HCT116 (cell line): ENCODE data around the gene AKT1. TPM values are rescaled to one million over a fixed set of nuclear protein-coding genes. Genes with fewer than 3 reads are reported as not detected.

Experiments used
- ATAC-seq: fragments of 200-7000 bp; cut with Tn5 transposase; 2 replicates; pipeline ENCODE4 v1.9.1; 2020; ENCODE audit warnings: mild to moderate bottlenecking, moderate library complexity
- BruUV-seq: library from RNA; stranded (reverse); fragments of 400-500 nt; replicated peaks from 2 replicates; lab custom pipeline; 2021; lab: Mats Ljungman, UMichigan
- CTCF ChIA-PET: fragments of 300-600 bp; sonication (Branson Sonifier 250); formaldehyde crosslinking; loops from one replicate; lab custom pipeline; 2021; ENCODE audit warnings: antibody characterized with exemption; lab: Charles Lee
- POLR2A ChIA-PET: fragments of 300-600, 350-600 bp; sonication (Branson Sonifier 250); formaldehyde crosslinking; loops from one replicate; lab custom pipeline; 2021; ENCODE audit warnings: antibody characterized with exemption; lab: Charles Lee
- RAD21 ChIA-PET, 2 experiments: fragments of 300-600 bp; sonication (Branson Sonifier 250); formaldehyde crosslinking; loops; one replicate each; lab custom pipeline; 2023; ENCODE audit warnings: low total read pairs in 2 of 2; ENCODE audit not compliant: uncharacterized antibody in 2 of 2, unreplicated experiment in 2 of 2, low non-redundant PET in 1 of 2; lab: Charles Lee
- DNase-seq: peaks from one replicate; pipeline ENCODE4 v3.0.0-alpha.2; 2010; ENCODE audit warnings: low read depth, low spot score
- H2AFZ ChIP-seq: fragments of 200-600 bp; shearing (Covaris generic), sonication (generic); 2 replicates; pipeline ENCODE4 v1.6.1; 2017; ENCODE audit warnings: low read depth, mixed run types, mixed read lengths, antibody characterized with exemption, low read length; ENCODE audit not compliant: poor library complexity, severe bottlenecking
- H3K27ac ChIP-seq: 2 replicates; pipeline ENCODE4 v1.5.1; 2012; ENCODE audit warnings: low read depth, low read length
- H3K27me3 ChIP-seq: fragments of 200-600 bp; sonication (generic); 2 replicates; pipeline ENCODE4 v1.6.1; 2016; ENCODE audit warnings: mixed run types, low read length, mixed read lengths; ENCODE audit not compliant: insufficient read depth
- H3K36me3 ChIP-seq, 2 experiments: fragments of 200-500 bp in 1 of 2; fragments of 200-600 bp in 1 of 2; sonication (Bioruptor generic) in 1 of 2; sonication (generic) in 1 of 2; 2 replicates each; pipeline versions ENCODE4 v1.5.1 to v1.6.1; 2014 to 2016; ENCODE audit warnings: low read length in 2 of 2, inconsistent platforms in 1 of 2, mixed read lengths in 1 of 2, mixed run types in 1 of 2; ENCODE audit not compliant: insufficient read depth in 2 of 2, control insufficient read depth in 1 of 2
- H3K4me1 ChIP-seq, 2 experiments: fragments of 200-600 bp in 1 of 2; sonication (generic) in 1 of 2; 2 replicates each; pipeline versions ENCODE4 v1.5.1 to v1.6.1; 2012 to 2017; ENCODE audit warnings: low read length in 2 of 2, inconsistent platforms in 1 of 2, mild to moderate bottlenecking in 1 of 2, mixed read lengths in 1 of 2, mixed run types in 1 of 2, moderate library complexity in 1 of 2; ENCODE audit not compliant: insufficient read depth in 2 of 2, control insufficient read depth in 1 of 2
- H3K4me2 ChIP-seq: fragments of 200-600 bp; sonication (generic); 2 replicates; pipeline ENCODE4 v1.6.1; 2017; ENCODE audit warnings: mixed run types, low read length, mixed read lengths
- H3K4me3 ChIP-seq, 2 experiments: fragments of 200-600 bp in 1 of 2; sonication (generic) in 1 of 2; replicated peaks in 1 of 2; 2 replicates each; pipeline ENCODE4 v1.5.1; 2011 to 2016; ENCODE audit warnings: low read length in 2 of 2, control low read depth in 1 of 2, low read depth in 1 of 2, mild to moderate bottlenecking in 1 of 2, mixed read lengths in 1 of 2, mixed run types in 1 of 2
- H3K79me2 ChIP-seq: fragments of 200-600 bp; sonication (generic); 2 replicates; pipeline ENCODE4 v1.6.1; 2017; ENCODE audit warnings: mild to moderate bottlenecking, mixed run types, low read length, moderate library complexity, mixed read lengths; ENCODE audit not compliant: insufficient read depth
- H3K9ac ChIP-seq: fragments of 200-600 bp; sonication (generic); 2 replicates; pipeline ENCODE4 v1.6.1; 2016; ENCODE audit warnings: low read length, mixed read lengths
- H3K9me2 ChIP-seq: fragments of 200-600 bp; sonication (generic), shearing (Covaris generic); 2 replicates; pipeline ENCODE4 v1.6.1; 2017; ENCODE audit warnings: mixed run types, mild to moderate bottlenecking, moderate library complexity; ENCODE audit not compliant: insufficient read depth
- H3K9me3 ChIP-seq, 2 experiments: fragments of 200-500 bp in 1 of 2; fragments of 200-600 bp in 1 of 2; sonication (Bioruptor generic) in 1 of 2; sonication (generic) in 1 of 2; 2 replicates each; pipeline ENCODE4 v1.6.1; 2014 to 2017; ENCODE audit warnings: low read length in 2 of 2, mixed read lengths in 2 of 2, inconsistent platforms in 1 of 2, low read depth in 1 of 2, mild to moderate bottlenecking in 1 of 2, mixed run types in 1 of 2, moderate library complexity in 1 of 2; ENCODE audit not compliant: control insufficient read depth in 1 of 2, insufficient read depth in 1 of 2
- H4K20me1 ChIP-seq: fragments of 200-600 bp; sonication (generic), shearing (Covaris generic); 2 replicates; pipeline ENCODE4 v1.6.1; 2017; ENCODE audit warnings: mixed run types, mild to moderate bottlenecking, moderate library complexity; ENCODE audit not compliant: insufficient read depth
- CBX3 ChIP-seq: IDR thresholded peaks from 2 replicates; pipeline ENCODE4 v1.6.1; 2012; ENCODE audit warnings: low read depth
- CEBPB ChIP-seq: IDR thresholded peaks from 2 replicates; pipeline ENCODE4 v1.6.1; 2012; ENCODE audit warnings: low read depth
- EGR1 ChIP-seq: IDR thresholded peaks from 2 replicates; pipeline ENCODE4 v1.6.1; 2012; ENCODE audit warnings: low read depth
- ELF1 ChIP-seq: IDR thresholded peaks from 2 replicates; pipeline ENCODE4 v1.6.1; 2012; ENCODE audit warnings: low read depth, borderline replicate concordance
- EZH2 ChIP-seq: fragments of 200-600 bp; sonication (generic); IDR thresholded peaks from 2 replicates; pipeline ENCODE4 v1.6.1; 2017; ENCODE audit warnings: antibody characterized with exemption, mixed run types
- EZH2phosphoT487 ChIP-seq: fragments of 200-600 bp; IDR thresholded peaks from 2 replicates; pipeline ENCODE4 v1.6.1; 2018; ENCODE audit warnings: antibody characterized with exemption, borderline replicate concordance
- MAX ChIP-seq: IDR thresholded peaks from 2 replicates; pipeline ENCODE4 v1.6.1; 2012
- POLR2A ChIP-seq: IDR thresholded peaks from 2 replicates; pipeline ENCODE4 v1.7.0; 2011; ENCODE audit warnings: borderline replicate concordance; ENCODE audit not compliant: insufficient read depth, insufficient read length; ENCODE audit errors: extremely low read depth
- POLR2AphosphoS5 ChIP-seq: IDR thresholded peaks from 2 replicates; pipeline ENCODE4 v1.6.1; 2011; ENCODE audit warnings: mild to moderate bottlenecking, low read depth, low read length, moderate library complexity
- SIN3A ChIP-seq: IDR thresholded peaks from 2 replicates; pipeline ENCODE4 v1.6.1; 2012; ENCODE audit warnings: low read depth
- SP1 ChIP-seq: IDR thresholded peaks from 2 replicates; pipeline ENCODE4 v1.6.1; 2012; ENCODE audit warnings: low read depth
- TCF7L2 ChIP-seq: IDR thresholded peaks from 2 replicates; pipeline ENCODE4 v1.7.0; 2011; ENCODE audit warnings: borderline replicate concordance, inconsistent platforms; ENCODE audit not compliant: insufficient read depth, insufficient read length; ENCODE audit errors: extremely low read depth
- YY1 ChIP-seq: IDR thresholded peaks from 2 replicates; pipeline ENCODE4 v1.6.1; 2011; ENCODE audit warnings: low read length, low read depth, moderate library complexity, mild to moderate bottlenecking; ENCODE audit not compliant: insufficient replicate concordance; ENCODE audit errors: extremely low read depth
- ZNF274 ChIP-seq: fragments of 200-500 bp; sonication (Bioruptor generic); IDR thresholded peaks from 2 replicates; pipeline ENCODE4 v1.6.1; 2014; ENCODE audit warnings: mild to moderate bottlenecking, low read depth, low read length, inconsistent platforms
- intact Hi-C: fragments of 100-400 bp; cut with micrococcal nuclease; formaldehyde crosslinking; loops from 2 replicates; pipeline ENCODE4 v1.10.0; 2022
- total RNA-seq: library from RNA; stranded (reverse); gene quantifications from one replicate; pipeline ENCODE4 v1.2.1, GENCODE V29; 2021; ENCODE audit not compliant: unreplicated experiment
- TF ChIP-seq, protein P1 (sequence below): IDR thresholded peaks from 2 replicates; pipeline ENCODE4 v1.6.1; 2012
- TF ChIP-seq, protein P2 (sequence below), 3 experiments: fragments of 200-600 bp in 1 of 3; sonication (generic) in 1 of 3; IDR thresholded peaks in 2 of 3; conservative IDR thresholded peaks in 1 of 3; 2 replicates each; pipeline ENCODE4 v1.5.1; 2012 to 2017; ENCODE audit warnings: low read depth in 2 of 3, low read length in 2 of 3, antibody characterized with exemption in 1 of 3, borderline replicate concordance in 1 of 3, control low read depth in 1 of 3, mild to moderate bottlenecking in 1 of 3, mixed read lengths in 1 of 3, mixed run types in 1 of 3, moderate library complexity in 1 of 3; ENCODE audit not compliant: insufficient read depth in 1 of 3
- TF ChIP-seq, protein P3 (sequence below): IDR thresholded peaks from 2 replicates; pipeline ENCODE4 v1.6.1; 2011; ENCODE audit warnings: mild to moderate bottlenecking, low read length, moderate library complexity; ENCODE audit not compliant: insufficient replicate concordance; ENCODE audit errors: extremely low read depth

AKT1 gene
- total RNA-seq, 1 experiment from 2014 or later = 152 TPM

DNA sequence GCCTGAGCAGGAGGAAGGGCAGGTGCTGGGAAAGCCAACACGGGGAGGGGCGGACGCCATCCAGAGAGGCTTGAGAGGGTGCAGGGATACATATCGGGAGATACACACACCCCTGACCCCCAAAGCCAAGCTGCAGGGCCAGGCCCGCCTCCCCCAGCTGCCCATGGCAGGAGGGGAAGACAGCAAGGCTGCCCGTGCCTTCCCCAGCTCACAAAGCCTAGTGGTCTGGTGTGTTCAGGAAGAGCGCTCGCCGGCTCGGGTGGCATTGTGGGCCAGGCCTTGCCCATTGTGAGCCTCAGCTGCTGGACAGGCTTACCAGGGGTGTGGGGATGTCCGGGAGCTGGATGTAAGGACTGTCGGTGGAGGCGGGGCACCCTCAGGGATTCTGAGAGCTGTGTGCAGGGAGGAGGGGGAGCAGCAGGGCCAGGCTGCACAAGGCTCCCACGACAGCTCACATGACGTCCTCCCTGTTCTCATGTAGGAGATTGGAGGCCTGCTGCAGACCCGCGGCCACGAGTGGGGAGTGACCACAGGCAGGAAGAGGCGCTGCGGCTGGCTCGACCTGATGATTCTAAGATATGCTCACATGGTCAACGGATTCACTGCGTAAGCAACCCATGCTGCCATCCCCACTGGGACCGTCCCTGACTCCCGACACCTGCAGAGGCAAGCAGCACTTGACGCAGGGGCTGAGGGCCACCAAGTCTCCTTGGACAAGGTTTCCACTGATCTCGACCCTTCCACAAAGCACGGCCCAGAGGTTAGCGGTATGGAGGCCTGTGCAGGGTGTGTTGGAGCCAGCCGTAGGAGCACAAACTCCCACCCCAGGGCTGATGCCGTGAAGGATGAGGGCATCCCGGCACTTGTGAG lies 52.7 kb downstream of the AKT1 start (continued):
- TF ChIP-seq, protein P1, sequence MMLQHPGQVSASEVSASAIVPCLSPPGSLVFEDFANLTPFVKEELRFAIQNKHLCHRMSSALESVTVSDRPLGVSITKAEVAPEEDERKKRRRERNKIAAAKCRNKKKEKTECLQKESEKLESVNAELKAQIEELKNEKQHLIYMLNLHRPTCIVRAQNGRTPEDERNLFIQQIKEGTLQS = no peak
- TF ChIP-seq CBX3 (no peak), MAX (no peak)

DNA sequence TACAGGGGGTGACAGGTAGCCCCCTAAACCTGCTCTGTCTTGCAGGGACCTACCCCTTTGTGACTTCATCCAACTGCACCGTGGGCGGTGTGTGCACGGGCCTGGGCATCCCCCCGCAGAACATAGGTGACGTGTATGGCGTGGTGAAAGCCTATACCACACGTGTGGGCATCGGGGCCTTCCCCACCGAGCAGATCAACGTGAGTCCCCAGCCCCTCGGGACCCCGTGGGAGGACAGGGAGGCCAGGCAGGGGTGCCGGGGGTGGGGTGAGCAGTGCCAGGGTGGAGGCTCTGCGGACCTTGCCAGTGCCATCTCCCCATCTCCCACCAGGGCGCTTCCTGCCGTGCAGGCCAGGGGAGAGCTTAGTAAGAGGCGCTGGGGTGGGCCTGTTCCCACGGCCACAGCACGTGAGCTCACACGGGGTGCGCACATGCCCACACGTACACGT lies 53.7 kb downstream of the AKT1 start:
- no TSS peak for BruUV-seq
- POLR2A ChIA-PET = no interaction called here
- no peaks in the 10 kb centered on the region for H4K20me1 ChIP-seq
- RAD21 ChIA-PET = no interaction called here
- H2AFZ ChIP-seq = no peak overlapping the region
- H3K9me2 ChIP-seq = no peaks in the 10 kb centered on the region
- H3K9me3 ChIP-seq = no peaks in the 10 kb centered on the region
- ATAC-seq (no peak), DNase-seq (no peak)
- H3K4me3 ChIP-seq = no peak overlapping the region
- no peak overlapping the region for H3K9ac ChIP-seq
- no peak overlapping the region for H3K27ac ChIP-seq
- TF ChIP-seq ZNF274 (no peak), MAX (no peak), SP1 (no peak), EGR1 (no peak), YY1 (no peak), ELF1 (no peak), POLR2A (no peak), CEBPB (no peak), TCF7L2 (no peak), CBX3 (no peak), EZH2 (no peak), SIN3A (no peak), POLR2AphosphoS5 (no peak), EZH2phosphoT487 (no peak)
- TF ChIP-seq, protein P2, sequence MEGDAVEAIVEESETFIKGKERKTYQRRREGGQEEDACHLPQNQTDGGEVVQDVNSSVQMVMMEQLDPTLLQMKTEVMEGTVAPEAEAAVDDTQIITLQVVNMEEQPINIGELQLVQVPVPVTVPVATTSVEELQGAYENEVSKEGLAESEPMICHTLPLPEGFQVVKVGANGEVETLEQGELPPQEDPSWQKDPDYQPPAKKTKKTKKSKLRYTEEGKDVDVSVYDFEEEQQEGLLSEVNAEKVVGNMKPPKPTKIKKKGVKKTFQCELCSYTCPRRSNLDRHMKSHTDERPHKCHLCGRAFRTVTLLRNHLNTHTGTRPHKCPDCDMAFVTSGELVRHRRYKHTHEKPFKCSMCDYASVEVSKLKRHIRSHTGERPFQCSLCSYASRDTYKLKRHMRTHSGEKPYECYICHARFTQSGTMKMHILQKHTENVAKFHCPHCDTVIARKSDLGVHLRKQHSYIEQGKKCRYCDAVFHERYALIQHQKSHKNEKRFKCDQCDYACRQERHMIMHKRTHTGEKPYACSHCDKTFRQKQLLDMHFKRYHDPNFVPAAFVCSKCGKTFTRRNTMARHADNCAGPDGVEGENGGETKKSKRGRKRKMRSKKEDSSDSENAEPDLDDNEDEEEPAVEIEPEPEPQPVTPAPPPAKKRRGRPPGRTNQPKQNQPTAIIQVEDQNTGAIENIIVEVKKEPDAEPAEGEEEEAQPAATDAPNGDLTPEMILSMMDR (IDR thresholded peaks at IDR 0.05 in 2 of 3, conservative IDR thresholded peaks at IDR 0.05 in 1 of 3; ENCODE audit: borderline replicate concordance in 1 of 3, insufficient read depth in 1 of 3, low read depth in 2 of 3, low read length in 2 of 3) = no peak
- TF ChIP-seq, protein P1 = no peak
- TF ChIP-seq, protein P3, sequence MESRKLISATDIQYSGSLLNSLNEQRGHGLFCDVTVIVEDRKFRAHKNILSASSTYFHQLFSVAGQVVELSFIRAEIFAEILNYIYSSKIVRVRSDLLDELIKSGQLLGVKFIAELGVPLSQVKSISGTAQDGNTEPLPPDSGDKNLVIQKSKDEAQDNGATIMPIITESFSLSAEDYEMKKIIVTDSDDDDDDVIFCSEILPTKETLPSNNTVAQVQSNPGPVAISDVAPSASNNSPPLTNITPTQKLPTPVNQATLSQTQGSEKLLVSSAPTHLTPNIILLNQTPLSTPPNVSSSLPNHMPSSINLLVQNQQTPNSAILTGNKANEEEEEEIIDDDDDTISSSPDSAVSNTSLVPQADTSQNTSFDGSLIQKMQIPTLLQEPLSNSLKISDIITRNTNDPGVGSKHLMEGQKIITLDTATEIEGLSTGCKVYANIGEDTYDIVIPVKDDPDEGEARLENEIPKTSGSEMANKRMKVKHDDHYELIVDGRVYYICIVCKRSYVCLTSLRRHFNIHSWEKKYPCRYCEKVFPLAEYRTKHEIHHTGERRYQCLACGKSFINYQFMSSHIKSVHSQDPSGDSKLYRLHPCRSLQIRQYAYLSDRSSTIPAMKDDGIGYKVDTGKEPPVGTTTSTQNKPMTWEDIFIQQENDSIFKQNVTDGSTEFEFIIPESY = no peak
- no peak overlapping the region for H3K4me2 ChIP-seq
- H3K79me2 ChIP-seq = no peaks in the 10 kb centered on the region
- no peaks in the 10 kb centered on the region for H3K4me1 ChIP-seq
- H3K36me3 ChIP-seq = no peaks in the 10 kb centered on the region
- intact Hi-C loops = no loop called here
- no peaks in the 10 kb centered on the region for H3K27me3 ChIP-seq
- CTCF ChIA-PET = no interaction called here
